Measurements from ENCODE around the gene PEG3. TPM values are rescaled to one million over a fixed set of nuclear protein-coding genes. Genes with fewer than 3 reads are reported as not detected.

The PEG3 gene
- total RNA-seq, 1 donor from 2014 or later = not detected

- DNase-seq (ENCODE audit: low read depth) = no peak
Observed at GRCh38 chr19:56810260-56810659, 30.3 kb downstream of the PEG3 start.

GRCh38 chr19:56808717-56809392 is 31.7 kb downstream of the PEG3 start:
- no peak for DNase-seq (ENCODE audit: low read depth)

GRCh38 chr19:56806639-56807038 is 33.9 kb downstream of the PEG3 start:
- DNase-seq (ENCODE audit: low read depth) = no peak

Other genes with a start within 250 kb of the PEG3 start
- 6.2 and 7.5 TPM in 2 replicates for gene ZNF71, start 245.4 kb downstream of the PEG3 start, total RNA-seq
- 0.48 and 0.78 TPM in 2 replicates for gene SMIM17, start 197.6 kb downstream of the PEG3 start, total RNA-seq
- not detected in 2 replicates for gene ZNF835, start 169.0 kb downstream of the PEG3 start, total RNA-seq
- gene ZIM2, start within 50 bp of the PEG3 start, total RNA-seq = not detected in 2 replicates

Measured in myocyte (in vitro differentiated cells).